HG03558 (cell line): ENCODE measurements around the gene AEBP1.

Experiments
- ATAC-seq: cut with Tn5 transposase; IDR thresholded peaks from one replicate; pipeline ENCODE4 v1.9.1; 2021; ENCODE audit warnings: moderate number of reproducible peaks; ENCODE audit not compliant: unreplicated experiment; ENCODE audit errors: extremely low read depth

Gene AEBP1

DNA sequence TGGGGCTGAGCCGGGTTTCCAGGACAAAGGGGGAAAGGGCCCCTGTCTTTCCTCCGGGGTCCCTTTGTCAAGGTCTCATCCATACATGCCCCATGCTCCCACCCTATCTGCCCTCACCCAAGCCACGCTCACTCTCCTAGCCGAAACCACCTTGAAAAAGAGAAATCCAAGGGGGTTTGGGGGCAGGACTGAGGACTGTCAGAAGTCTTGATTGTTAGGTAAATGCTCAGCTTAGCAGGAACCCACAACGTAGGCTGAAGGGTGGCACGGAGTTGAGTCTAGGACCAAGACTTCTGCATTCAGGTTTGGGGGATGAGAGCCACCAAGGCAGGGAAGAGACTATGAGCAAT, 38.1 kb upstream of the AEBP1 start:
- ATAC-seq, result no peak

DNA sequence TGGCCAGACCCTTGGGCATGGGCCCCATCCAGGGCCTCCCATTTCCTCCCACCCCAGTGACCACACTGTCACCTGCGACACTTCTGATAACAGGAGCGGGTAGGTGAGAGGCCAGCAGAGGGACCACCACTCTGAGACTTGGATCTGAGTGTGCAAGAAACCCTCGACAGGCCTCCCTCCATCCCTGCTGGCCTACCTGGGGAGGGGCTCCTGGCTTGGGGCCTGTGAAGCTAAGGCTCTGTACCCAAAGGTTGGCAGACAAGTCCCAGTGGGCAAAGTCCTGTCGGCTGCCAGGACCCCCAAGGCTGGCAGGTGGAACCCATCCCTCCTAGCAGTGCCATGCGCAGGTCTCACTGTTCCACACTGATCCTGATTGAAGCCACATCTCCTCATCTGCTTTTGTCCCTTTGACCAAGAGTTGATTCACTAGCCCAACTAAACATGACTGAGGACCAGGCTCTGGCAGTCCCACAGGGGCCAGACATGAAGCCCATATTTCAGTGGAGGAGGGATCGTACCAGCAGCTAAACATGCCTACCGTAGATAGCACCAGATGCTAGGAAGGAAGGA, 37.6 kb upstream of the AEBP1 start:
- no peak for ATAC-seq

DNA sequence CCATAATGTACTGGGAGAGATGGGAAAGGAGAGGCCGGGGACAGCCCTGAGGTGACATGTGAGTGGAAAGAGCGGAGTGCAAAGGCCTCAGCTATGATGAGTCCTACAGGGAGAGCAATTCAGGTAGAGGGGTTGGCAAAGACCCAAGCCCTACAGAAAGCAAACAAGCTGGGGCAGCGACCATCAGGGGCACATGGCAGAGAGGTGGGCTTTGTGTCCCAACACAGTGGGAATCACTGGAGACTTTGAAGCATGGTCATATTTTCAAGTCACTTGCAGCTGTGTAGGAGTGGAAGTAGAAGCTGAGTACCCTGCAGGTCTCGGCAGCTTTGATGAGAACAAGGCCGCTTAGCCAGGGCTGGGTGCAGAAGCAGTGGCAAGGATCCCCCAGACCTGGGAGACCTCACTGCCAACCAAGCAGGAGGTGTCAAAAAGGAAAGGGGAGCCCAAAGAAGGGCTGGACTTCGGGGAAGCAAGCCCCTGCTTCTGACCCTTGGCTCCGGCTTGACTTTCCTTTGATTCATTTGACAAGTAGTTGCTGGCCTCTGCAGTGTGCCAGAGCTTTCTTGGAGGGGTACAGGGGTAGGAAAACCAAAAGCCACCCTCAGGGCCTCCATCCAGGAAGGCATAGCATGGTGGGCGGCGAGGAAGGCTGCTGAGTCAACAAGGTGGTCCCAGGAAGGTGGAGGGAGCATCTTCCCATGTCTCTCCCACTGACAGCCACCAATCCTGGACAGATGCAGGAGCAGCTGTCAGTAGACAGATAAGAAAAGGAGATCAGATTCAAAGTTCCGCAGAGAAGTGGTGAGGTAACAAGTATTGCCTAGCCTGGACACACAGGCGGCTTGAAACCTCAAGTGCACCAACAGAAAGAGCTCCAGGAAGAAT, 36.8 kb upstream of the AEBP1 start:
- no peak for ATAC-seq

DNA sequence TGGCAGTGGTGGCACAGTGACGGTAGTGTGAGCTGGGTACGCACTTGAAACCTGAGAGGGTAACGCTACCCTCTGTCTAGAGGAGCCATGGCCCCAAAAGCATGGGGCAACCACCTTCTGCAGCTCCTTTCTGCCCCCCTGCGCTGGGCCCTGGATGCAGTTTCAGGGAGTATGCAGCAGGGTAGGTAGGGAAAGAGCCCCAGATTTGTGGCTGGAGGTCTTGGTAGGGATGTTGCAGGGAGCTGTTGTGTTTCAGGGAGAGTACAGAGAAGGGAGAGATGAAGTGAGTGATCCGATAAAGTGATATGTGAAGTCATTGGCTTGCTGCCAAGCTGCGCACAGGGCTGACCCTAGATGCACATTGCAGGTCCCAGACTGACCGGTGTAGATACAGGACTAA, 36.1 kb upstream of the AEBP1 start:
- ATAC-seq, result no peak

DNA sequence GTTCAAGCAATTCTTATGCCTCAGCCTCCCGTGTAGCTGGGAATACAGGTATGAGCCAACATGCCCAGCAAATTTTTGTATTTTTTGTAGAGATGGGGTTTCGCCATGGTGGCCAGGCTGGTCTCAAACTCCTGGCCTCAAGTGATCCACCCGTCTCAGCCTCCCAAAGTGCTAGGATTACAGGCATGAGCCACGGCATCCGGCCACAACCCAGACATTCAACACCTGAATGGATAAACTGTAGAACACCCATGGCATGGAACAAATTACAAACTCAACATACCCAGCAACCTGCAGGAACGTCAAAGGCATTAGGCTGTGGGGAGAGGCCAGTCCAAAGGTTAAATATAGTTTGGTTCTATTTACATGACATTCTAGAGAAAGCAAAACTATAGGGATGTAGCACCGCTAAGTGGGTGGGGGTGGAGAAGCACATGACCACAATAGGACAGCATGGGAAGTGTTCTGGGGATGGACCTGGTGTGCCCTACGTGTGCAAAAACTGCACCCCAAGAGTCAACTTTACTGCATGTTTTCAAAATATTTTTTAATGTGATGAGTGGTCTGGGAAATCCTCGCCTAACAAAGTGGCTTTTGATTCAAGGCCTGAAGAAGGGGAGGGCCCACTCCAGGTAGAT, 32.3 kb upstream of the AEBP1 start:
- no peak for ATAC-seq

DNA sequence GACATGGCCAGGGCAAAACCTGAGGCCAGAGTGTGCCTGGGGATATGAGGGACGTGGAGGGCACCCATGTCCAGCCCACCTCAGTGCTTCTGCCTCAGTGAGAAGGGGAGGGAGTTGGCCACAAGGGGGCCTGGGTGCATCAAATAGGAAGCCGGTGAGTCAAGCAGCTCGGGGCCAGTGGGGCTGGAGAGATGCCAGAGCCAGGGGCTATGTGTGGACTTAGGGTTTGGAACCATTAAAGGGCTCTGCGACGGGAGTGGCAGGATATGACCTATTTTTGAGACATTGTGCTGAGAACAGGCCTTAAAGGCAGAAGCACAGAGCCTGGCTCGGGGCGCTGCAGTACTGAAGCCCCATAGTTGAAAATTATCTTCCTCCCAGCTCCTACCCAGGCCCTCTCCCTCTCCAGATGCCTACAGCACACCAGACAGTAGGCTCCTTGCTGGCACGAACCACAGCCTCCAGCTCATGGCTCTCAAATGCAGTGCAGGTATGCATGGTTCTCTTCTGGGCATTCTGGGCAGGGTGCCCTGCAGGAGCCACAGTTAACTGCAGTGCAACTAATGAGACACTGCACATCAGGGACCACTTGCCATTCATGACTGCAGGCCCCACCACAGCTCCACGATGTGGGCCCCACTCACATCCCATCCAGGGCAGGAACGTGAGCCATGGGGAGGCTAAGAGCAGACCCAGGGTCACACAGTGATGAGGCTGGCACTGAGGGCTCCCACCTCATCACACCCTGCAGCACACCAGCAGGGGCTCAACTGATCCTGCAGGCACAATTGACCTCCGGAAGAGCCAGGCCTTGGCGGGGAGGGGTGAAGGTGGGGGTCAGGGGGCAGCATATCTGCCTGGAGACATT, 31.5 kb upstream of the AEBP1 start:
- no peak for ATAC-seq

DNA sequence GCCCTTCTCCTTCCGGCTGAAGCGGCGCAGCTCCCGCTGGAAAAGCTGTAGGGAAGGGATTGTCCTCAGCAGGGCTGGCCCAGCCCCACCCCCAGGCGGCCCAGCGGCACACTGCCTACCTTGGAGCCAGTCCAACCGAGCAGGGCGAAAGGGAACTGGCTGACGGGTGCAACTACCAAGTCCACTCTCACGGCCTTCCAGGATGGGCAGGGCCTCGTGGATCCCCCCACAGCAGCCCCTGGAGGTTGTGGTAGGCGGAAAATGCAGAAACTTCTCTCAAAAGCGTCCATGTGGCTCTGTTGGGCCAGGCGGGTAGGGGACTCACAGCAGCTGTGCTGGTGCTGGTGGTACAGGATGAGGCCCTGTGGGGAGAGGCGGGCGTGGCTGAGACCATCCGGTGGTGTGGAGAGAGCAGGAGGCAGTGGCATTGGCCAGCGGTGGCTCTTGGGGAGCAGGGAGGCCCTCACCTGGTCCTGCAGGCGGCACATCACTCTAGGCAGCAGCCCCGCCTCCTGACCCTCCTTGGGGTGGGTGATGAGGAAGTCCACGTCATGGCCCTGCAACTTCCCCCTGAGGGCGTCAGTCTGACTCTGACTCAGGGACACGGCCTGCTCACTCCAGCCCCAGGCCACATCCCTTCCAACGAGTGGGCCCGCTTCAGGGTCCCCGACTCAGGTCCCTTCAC, 30.3 kb upstream of the AEBP1 start:
- no peak for ATAC-seq

DNA sequence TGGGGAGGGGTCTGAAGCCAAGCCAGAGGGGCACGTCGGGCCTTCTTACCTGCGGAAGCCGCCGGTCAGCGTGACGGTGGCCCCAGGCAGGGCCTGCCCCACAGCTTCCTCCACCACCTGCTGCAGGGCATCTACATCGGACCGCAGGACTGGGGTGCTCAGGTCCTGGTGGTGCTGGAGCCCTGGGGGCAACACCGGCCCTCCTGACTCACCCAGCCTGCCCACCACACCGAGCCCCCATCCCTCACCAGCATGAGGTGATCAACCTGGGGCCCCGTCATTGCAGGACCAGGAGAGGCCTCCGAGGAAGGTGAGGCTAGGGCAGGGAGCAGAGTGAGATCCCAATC, 29.8 kb upstream of the AEBP1 start:
- no peak for ATAC-seq

DNA sequence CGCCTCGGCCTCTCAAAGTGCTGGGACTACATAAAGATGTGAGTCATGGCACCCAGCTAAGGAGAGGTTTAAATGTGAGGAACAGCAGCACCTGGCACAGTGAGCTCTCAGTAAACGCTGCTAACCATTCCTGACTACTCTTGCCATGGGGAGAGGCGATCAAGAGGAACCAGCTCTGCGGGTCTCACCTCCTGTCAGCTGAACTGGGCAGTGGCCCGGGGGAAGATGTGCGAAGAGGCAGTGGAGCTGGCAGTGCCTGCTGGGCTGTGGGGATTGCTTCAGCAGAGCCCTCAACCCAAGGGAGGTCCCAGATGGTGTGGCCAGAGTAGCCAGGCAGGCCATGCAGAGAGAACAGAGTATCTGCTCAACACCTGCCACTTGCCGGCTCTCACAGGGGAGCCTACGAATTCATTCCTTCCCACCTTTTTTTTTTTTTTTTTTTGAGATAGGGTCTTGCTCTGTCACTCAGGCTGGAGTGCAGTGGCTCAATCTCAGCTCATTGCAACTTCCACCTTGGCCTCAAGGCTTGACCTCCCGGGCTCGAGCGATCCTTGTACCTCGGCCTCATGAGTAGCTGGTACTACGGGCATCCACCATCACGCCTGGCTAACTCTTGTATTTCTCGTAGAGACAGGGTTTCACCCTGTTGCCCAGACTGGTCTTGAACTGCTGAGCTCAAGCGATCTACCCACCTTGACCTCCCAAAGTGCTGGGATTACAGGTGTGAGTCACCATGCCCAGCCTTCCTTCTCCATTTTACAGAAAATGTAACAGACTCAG, 28.7 kb upstream of the AEBP1 start:
- no peak for ATAC-seq

DNA sequence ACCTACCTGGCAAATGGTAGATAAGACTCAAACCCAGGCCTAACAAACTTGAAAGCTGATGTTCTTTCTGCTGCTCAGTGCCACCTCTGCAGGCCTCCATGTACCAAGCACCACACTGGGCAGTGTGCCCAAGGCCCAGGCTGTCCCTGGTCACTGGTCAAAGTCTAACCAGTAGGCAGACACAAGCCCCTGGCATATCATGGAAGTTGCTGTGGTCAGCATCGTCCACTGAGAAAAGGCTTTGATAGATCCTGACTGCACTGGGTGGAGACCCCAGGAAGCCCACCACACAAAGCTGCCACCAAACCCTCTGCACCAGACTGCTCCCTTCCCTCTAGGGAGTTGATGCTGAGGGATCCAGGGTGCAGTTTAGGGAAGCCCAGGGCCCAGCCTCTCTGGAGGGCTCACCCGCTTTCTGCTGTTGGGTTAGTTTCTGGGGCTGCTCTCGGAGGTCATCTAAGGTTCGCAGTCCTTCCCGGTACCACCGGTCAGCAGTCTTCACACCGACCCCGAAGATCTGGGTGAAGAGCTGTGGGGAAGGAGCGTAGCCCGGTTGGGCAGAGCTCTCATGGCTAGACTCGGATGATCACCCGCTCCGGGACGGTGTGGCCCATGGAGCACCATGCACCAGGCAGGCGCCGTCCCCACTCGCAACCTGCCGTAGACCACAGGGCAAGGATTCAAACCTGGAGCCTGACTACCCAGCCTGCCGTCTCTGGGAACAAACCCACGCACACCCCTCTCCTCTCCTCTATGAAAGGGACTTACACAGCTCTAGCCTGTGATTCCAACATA, 27.8 kb upstream of the AEBP1 start:
- ATAC-seq, result no peak

DNA sequence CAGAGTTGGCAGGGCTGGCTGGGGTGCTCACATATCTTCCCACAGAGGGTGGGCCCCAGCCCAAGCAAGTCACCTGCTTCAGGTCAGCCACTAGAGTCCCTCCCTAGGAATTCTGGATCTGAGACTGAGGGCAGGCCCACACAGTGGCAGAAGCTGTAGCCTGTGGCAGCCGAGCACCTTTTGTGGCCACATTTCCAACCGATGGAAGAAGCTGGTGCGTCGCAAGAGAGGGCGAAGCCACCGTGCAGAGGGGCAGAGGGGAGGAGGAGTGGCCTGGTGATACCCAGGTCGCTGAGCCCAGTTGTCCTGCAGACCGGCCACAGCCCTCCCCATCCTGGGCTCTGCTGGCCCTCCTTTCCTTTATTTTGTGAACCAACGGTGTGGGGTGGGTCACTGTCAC, 27.1 kb upstream of the AEBP1 start:
- ATAC-seq, result no peak

DNA sequence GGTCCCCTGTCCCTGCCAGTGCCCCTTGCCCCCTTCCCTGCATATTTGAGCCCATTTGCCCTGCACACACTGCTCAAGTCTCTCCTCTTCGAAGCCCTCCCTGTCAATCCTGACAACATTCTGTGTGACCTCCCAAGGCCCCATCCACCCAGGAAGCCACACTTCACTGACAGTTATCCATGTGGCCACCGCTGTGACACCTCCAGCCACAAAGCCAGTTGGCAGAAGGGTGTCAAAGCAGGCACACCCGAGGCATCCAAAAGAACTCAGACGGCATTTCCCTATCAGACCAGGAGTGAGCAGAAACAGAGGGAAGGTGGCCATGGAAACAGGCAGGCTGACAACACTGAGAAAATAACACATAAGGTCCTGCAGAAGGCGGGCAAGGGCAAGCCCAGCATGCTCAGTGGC, 26.5 kb upstream of the AEBP1 start:
- ATAC-seq, result no peak

DNA sequence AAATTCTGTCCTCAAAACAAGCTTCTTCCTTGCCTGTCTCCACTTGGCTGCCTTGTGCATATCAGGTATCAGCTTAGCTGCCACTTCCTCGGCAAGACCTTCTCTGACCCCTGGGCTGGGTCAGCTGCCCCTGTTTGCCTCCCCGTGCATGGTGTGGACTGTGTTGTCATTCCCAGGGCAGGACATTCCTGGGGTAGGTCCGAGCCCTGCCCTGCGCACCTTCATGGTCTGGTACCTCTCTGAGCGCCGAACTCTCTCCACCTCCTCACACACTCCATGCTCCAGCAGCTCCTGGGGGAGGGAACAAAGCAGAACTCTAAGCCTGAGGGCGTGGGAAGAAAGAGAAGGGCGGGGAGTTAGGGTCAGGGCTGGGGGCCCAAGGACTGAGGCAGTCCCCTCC, 25.6 kb upstream of the AEBP1 start:
- ATAC-seq, result no peak

DNA sequence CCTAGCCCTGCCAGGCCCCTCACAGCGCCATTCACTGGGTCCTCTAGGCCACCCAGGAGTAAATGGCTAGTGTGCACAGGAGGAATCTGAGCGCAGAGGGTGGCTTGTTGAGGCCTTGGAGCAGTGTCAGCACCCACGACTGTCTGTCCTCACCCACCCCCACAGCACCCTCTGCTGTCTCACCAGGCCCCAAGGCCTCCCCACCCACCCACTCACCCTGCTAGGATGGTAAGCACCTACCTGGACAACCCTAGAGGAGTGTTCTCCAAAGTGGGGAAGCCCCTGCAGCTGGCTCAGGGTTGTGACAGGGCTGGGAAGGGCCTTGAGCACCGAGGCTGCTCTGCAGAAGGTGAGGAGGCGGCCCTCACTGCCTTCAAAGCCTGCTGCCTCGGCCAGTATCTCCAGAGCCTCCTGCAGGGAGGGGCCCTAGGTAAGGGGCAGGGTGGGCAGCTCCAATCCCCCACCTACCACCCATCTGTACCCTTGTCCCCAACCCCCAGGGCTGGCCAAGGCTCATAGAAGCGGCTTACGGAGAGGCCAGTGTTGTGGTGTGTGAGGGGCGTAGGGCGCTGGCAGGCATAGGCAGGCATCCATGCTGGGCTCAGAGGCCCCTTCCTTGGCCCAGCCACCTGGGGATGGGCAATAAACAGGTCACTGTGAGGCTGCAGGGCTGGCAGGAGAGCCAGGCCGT, 24.7 kb upstream of the AEBP1 start:
- ATAC-seq, result no peak

DNA sequence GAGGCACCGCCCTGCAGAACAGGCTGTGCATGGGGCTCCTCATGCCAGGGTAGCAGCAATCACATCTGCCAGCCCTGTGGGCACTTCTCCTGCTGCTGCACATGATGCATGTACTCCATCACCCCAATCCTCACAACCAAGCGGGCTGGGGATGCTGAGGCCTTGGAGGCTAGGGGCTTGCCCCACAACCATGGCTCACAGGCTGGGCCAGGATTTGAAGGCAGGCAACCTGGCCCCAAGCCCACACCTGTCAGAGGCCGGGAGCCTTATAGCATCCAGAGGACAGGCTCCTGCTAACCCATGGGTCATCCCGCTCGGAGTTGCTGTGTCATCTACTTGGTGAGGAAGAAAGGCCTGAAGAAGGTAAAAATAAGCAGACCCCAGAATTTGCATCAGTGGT, 24.0 kb upstream of the AEBP1 start:
- no peak for ATAC-seq

DNA sequence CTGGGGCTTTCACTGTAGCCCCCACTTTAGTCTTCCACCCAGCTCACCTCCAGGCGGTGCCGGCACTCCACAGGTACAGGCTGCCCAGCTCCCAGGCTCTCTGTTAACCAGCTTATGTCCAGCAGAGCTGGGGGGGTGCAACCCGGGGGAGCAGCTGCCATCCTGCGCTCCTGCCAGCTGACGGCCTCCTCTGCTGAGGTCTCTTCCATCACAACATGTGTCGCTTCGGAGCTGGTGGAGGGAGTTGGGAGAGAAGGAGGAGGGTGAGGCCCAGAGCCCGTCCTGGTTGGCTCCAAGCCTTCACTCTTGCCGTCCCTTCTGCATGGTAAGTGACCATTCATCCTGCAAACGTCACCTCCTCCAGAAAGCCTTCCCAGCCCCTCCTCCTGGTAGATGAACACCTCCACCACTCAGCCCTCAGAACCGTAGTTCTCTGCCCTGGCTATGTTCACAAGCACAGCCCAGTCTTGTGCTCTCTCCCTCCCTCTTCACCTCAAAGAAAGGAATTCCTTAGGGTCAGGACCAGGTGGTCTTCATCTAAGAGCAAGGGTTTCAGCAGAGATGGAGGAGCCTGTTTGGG, 23.4 kb upstream of the AEBP1 start:
- no peak for ATAC-seq

DNA sequence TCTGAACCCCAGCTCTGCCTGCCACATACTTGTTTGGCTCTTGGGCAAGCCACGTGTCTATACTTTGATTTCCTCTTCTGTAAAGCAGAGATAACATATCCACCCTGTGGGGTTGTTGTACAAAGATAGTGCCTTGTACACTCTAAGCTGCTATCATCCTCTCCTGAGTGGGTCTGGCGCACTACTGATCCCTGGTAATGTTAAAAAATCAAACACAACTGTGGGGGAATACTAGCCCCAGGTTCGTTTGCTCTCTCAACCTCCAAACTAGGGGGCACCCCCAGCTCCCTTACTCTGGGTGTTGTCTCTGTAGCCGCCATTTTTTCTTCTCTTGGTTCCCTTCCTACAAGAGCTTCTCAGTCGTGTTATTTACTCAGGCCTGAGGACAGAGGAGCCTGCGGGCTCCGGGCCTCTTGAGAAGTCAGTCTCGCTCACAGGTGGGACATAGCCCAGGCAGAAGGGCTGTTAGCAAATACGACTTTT, 22.8 kb upstream of the AEBP1 start:
- no peak for ATAC-seq
